ENCODE data around the gene TMEM151B.

Gene TMEM151B

GRCh38 chr6:44254191-44255104 is 15.8 kb upstream of the TMEM151B start:
- TF ChIP-seq EP300 (IDR thresholded peaks at IDR 0.05; ENCODE audit: borderline replicate concordance) (no peak), TCF12 (IDR thresholded peaks at IDR 0.05; ENCODE audit: low read depth) (no peak), ZBTB7A (IDR thresholded peaks at IDR 0.05; ENCODE audit: low read depth) (no peak), CEBPB (IDR thresholded peaks at IDR 0.05) (no peak), TEAD4 (IDR thresholded peaks at IDR 0.05) (no peak), USF1 (IDR thresholded peaks at IDR 0.05) (no peak), RAD21 (IDR thresholded peaks at IDR 0.05; ENCODE audit: low read depth) (no peak), NFIC (IDR thresholded peaks at IDR 0.05) (no peak), TAF1 (IDR thresholded peaks at IDR 0.05; ENCODE audit: low read depth) (no peak), EGR1 (IDR thresholded peaks at IDR 0.05) (no peak), FOXM1 (IDR thresholded peaks at IDR 0.05; ENCODE audit: borderline replicate concordance, low read depth) (no peak), CREB1 (IDR thresholded peaks at IDR 0.05; ENCODE audit: low read depth) (no peak)
- TF ChIP-seq, protein P1, sequence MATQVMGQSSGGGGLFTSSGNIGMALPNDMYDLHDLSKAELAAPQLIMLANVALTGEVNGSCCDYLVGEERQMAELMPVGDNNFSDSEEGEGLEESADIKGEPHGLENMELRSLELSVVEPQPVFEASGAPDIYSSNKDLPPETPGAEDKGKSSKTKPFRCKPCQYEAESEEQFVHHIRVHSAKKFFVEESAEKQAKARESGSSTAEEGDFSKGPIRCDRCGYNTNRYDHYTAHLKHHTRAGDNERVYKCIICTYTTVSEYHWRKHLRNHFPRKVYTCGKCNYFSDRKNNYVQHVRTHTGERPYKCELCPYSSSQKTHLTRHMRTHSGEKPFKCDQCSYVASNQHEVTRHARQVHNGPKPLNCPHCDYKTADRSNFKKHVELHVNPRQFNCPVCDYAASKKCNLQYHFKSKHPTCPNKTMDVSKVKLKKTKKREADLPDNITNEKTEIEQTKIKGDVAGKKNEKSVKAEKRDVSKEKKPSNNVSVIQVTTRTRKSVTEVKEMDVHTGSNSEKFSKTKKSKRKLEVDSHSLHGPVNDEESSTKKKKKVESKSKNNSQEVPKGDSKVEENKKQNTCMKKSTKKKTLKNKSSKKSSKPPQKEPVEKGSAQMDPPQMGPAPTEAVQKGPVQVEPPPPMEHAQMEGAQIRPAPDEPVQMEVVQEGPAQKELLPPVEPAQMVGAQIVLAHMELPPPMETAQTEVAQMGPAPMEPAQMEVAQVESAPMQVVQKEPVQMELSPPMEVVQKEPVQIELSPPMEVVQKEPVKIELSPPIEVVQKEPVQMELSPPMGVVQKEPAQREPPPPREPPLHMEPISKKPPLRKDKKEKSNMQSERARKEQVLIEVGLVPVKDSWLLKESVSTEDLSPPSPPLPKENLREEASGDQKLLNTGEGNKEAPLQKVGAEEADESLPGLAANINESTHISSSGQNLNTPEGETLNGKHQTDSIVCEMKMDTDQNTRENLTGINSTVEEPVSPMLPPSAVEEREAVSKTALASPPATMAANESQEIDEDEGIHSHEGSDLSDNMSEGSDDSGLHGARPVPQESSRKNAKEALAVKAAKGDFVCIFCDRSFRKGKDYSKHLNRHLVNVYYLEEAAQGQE (IDR thresholded peaks at IDR 0.05; ENCODE audit: low read depth) = no peak

DNA sequence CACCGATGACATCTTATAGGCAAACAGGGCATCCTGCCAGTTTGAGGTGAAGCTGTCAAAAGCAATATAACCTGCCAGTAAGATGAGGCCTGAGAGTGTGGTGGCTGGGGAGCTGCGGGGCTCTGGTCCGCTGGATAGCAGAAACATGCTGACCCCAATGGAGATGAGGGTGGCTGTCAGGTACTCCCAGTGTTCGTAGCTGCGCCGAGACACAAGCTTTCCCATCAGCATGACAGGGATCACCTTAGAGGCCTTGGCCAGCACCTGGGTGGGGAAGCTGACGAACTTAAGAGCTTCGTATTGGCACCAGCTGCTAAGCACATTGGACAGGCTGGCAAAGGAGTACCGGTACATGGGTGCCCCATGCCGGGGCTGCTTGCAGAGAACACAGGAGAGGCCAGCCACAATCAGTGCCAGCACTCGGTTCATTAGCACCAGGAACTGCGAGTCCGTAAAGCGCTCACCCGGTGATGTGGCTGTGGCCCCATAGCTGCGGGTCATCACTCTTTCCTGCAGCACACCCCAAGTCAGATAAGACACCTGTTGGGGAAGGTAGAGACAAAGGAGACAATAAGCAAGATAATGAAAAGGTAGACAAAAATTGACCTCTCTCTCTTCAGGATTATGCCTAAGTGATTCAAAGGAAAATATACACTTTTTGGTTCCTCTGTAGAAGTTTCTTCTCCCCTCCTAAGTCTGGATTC is 15.0 kb upstream of the TMEM151B start:
- TF ChIP-seq TEAD4 (IDR thresholded peaks at IDR 0.05) (0 out of 2 replicates have a peak, but pooled peaks have one; percentile 2), EGR1 (IDR thresholded peaks at IDR 0.05) (no peak)

DNA sequence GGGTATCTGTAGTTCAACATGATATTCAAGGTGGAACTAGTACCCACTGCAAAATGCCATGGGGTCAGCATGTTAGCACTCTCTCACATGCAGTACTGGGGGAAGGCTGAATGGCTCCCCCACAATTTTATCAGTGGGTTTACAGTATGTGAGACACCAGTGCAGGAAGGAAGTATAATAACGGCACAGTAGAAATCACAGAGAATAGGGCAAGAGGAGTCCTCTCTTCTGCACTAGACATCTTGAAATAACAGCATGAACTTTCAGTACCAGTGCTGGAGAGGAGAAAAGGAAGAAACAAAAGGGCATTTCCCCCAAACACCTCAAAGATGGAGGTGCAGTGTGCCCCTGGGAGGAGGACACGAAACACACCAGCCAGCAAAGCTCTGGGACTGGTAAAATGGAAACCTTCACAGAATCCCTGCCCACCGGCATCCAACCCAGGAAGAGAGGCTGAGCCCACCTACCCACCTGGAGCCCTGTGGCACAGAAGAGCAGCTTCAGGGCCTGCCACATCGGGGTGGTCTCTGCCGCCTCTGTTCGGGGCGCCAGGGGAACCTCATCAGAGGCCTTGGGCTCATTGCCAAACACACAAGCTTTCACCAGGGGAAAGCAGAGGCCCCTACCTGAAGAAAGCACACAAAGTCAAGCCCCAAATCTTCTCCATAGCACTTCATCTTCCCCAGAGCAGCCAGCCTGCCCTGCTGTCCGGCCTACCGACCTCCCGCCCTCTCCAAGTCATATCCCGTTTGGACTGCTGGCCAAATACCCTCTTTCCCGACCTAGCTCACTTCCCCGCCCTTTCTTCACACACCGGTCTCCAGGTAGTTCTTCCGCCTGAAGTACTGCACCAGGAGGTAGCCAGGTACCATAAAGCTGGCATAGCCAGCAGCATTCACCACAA is 14.1 kb upstream of the TMEM151B start:
- TF ChIP-seq TCF12 (IDR thresholded peaks at IDR 0.05; ENCODE audit: low read depth) (no peak), CREB1 (IDR thresholded peaks at IDR 0.05; ENCODE audit: low read depth) (no peak), CEBPB (IDR thresholded peaks at IDR 0.05) (no peak), ZBTB7A (IDR thresholded peaks at IDR 0.05; ENCODE audit: low read depth) (no peak), NFIC (IDR thresholded peaks at IDR 0.05) (no peak), USF1 (IDR thresholded peaks at IDR 0.05) (no peak), EP300 (IDR thresholded peaks at IDR 0.05; ENCODE audit: borderline replicate concordance) (no peak)
- TF ChIP-seq, protein P1 (IDR thresholded peaks at IDR 0.05; ENCODE audit: low read depth) = no peak

DNA sequence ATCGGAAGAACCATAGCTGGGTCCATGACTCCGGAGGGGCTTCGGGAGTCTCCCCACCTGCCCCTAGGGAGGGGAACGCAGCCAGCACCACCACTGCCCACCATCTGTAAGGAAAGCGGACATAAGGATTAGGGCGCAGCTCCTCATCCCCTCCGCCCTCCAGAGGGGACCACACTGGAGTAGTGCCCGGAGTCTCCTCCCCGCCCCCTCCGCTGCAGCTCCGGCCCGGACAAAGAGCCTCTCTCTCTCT is 13.6 kb upstream of the TMEM151B start:
- TF ChIP-seq TCF12 (IDR thresholded peaks at IDR 0.05; ENCODE audit: low read depth) (no peak), TAF1 (IDR thresholded peaks at IDR 0.05; ENCODE audit: low read depth) (no peak), TEAD4 (IDR thresholded peaks at IDR 0.05) (no peak), NFIC (IDR thresholded peaks at IDR 0.05) (no peak), RAD21 (IDR thresholded peaks at IDR 0.05; ENCODE audit: low read depth) (no peak), YY1 (IDR thresholded peaks at IDR 0.05; ENCODE audit: low read depth) (no peak)
- TF ChIP-seq, protein P2, sequence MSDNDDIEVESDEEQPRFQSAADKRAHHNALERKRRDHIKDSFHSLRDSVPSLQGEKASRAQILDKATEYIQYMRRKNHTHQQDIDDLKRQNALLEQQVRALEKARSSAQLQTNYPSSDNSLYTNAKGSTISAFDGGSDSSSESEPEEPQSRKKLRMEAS (IDR thresholded peaks at IDR 0.05) = no peak

GRCh38 chr6:44257025-44257752 is 13.1 kb upstream of the TMEM151B start, which contains the start of gene SLC35B2:
Gene SLC35B2, minus strand, starts transcription at chr6:44257528. Its CDS starts 118 bp downstream, at chr6:44257410.
- TF ChIP-seq CREB1 (IDR thresholded peaks at IDR 0.05; ENCODE audit: low read depth) (no peak), EGR1 (IDR thresholded peaks at IDR 0.05) (no peak), USF1 (IDR thresholded peaks at IDR 0.05) (peak; percentile 99), TAF1 (IDR thresholded peaks at IDR 0.05; ENCODE audit: low read depth) (peak; percentile 57; the same call in 1 of the 2 replicates), CEBPB (IDR thresholded peaks at IDR 0.05) (no peak), FOXM1 (IDR thresholded peaks at IDR 0.05; ENCODE audit: borderline replicate concordance, low read depth) (no peak), YY1 (IDR thresholded peaks at IDR 0.05; ENCODE audit: low read depth) (peak; percentile 14; the same call in 1 of the 2 replicates), TCF12 (IDR thresholded peaks at IDR 0.05; ENCODE audit: low read depth) (peak; percentile 38; the same call in 1 of the 2 replicates), RAD21 (IDR thresholded peaks at IDR 0.05; ENCODE audit: low read depth) (peak; percentile 47; the same call in 1 of the 2 replicates), EP300 (IDR thresholded peaks at IDR 0.05; ENCODE audit: borderline replicate concordance) (no peak), NFIC (IDR thresholded peaks at IDR 0.05) (peak; percentile 56; the same call in 1 of the 2 replicates), ZBTB7A (IDR thresholded peaks at IDR 0.05; ENCODE audit: low read depth) (peak; percentile 97), TEAD4 (IDR thresholded peaks at IDR 0.05) (no peak; the same call in 1 of the 2 replicates)
- TF ChIP-seq, protein P1 (IDR thresholded peaks at IDR 0.05; ENCODE audit: low read depth) = no peak; the same call in 1 of the 2 replicates
- TF ChIP-seq, protein P2 (IDR thresholded peaks at IDR 0.05) = peak; percentile 86
